ENCODE results near the gene SIGLEC11.

SIGLEC11 gene

DNA sequence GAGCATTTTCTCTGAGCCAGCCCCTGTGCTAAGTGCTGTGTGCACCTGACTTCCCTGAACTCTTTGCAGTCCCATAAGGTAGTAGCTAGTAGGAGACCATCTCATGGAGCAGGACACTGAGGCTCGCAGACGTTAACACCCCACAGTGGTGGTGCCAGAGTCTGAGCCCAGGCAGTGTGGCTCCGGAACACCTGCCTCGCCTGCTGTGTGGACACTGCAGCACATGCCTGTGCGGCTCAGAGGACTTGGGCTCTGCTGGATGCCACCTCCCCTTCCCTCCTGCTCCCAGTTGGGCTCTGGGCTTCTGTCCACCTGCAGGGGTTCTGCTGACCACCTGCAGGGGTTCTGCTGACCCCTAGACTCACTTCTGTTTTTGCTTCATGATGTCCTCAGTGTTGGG is 27.0 kb upstream of the SIGLEC11 start:
- TF ChIP-seq, protein P1, sequence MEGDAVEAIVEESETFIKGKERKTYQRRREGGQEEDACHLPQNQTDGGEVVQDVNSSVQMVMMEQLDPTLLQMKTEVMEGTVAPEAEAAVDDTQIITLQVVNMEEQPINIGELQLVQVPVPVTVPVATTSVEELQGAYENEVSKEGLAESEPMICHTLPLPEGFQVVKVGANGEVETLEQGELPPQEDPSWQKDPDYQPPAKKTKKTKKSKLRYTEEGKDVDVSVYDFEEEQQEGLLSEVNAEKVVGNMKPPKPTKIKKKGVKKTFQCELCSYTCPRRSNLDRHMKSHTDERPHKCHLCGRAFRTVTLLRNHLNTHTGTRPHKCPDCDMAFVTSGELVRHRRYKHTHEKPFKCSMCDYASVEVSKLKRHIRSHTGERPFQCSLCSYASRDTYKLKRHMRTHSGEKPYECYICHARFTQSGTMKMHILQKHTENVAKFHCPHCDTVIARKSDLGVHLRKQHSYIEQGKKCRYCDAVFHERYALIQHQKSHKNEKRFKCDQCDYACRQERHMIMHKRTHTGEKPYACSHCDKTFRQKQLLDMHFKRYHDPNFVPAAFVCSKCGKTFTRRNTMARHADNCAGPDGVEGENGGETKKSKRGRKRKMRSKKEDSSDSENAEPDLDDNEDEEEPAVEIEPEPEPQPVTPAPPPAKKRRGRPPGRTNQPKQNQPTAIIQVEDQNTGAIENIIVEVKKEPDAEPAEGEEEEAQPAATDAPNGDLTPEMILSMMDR (IDR thresholded peaks at IDR 0.05) = no peak

DNA sequence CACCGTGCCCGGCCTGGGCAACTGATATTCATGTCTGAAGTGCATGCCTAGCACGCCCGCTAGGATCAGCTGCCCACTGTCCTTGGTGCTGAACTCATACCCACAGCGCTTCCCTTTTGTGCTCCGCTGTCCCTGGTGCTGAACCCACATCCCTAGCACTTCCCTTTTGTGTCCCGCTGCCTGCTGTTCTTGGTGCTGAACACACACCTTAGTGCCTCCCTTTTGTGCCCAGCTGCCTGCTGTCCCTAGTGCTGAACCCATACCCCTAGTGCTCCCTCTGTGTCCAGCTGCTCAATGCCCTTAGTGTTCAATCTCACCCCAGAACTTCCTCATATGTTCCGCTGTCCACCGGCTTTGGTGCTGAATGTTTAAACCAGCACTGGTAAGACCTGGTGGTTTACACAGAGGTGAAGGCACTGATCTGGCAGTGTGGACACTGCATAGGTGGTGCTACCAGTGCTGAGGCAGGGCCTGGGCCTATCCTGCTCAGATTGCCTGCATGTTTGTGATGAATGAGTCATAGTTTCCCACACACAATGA is 26.3 kb upstream of the SIGLEC11 start:
- TF ChIP-seq, protein P1 (IDR thresholded peaks at IDR 0.05) = no peak

DNA sequence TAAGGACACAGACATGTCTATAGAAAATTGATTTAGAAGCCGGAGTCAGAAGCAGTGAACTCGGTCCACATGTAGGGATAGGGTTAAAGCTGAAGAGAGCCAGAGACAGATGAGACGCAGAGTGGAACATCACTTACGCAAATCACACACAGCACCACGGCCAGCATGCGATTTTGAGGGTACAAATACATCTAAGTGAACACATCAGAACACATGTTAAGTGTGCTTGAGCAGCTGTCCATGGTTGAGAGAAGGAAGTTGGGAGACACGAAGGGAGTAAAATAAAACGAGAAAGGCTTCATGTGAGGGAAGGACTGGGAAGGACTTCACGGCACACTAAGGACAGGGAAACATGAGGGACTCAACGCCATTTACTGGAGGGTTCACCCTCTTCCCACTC is 25.4 kb upstream of the SIGLEC11 start:
- TF ChIP-seq, protein P1 (IDR thresholded peaks at IDR 0.05) = no peak

DNA sequence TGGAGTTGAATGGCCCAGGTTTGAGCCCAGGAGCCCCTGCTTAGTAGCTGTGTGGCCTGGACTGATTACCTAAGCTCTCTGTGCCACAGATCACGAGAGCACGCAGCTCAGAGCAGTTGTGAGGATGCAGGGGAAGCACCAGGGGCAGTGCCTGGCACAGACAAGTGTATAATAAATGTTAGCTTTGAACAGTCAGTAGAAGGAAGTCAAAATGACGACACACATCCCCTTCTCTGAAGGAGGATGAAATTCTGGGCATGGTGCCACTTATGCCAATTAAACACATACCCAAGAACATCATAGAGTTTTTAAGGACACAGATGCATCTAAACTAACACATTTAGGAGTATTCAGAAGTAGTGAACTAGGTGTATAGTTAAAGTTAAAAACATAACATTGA is 24.9 kb upstream of the SIGLEC11 start:
- TF ChIP-seq, protein P1 (IDR thresholded peaks at IDR 0.05) = no peak

DNA sequence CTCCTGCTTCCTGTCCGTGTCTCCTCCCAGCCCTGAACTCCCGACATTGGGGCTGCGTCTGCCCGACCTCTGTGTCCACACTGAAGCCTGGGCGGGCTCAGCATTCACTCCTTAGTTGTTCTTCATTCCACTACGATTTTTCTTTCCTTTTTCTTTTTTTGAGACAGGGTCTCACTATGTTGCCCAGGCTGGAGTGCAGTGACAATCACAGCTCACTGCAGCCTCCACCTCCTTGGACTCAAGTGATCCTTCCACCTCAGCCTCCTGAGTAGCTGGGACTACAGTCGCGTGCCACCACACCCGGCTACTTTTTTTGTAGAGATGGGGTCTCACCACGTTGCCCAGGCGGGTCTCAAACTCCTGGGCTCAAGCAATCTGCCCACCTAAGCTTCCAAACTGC is 23.5 kb upstream of the SIGLEC11 start:
- TF ChIP-seq, protein P1 (IDR thresholded peaks at IDR 0.05) = no peak

DNA sequence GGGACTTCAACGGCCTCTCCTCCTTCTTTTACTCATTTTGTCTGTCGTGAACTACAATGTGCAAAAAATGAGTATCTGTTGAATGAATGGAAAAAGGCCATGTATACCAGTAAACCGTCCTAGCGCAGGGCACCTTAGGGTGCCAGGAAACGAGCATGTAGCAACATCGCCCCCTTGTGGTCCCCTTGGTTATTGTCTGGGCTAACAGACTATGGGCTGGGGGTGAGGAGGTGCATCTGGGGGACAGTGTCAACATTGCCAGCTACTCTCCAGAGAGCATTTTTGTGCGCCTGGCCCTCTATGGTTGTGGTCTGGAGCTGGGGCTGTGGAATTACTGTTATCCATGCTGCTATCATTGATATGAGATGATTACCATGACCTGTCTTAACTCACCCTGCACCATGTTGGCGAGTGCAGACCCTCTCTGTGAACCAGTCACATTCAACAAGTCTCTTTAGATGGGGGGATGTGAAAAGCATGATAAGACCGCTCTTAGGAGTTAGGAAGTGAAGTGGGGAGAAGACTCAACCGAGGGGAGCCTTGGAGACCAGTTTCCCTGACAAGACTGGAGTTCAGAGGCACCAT is 22.8 kb upstream of the SIGLEC11 start:
- TF ChIP-seq, protein P1 (IDR thresholded peaks at IDR 0.05) = peak; percentile 95

DNA sequence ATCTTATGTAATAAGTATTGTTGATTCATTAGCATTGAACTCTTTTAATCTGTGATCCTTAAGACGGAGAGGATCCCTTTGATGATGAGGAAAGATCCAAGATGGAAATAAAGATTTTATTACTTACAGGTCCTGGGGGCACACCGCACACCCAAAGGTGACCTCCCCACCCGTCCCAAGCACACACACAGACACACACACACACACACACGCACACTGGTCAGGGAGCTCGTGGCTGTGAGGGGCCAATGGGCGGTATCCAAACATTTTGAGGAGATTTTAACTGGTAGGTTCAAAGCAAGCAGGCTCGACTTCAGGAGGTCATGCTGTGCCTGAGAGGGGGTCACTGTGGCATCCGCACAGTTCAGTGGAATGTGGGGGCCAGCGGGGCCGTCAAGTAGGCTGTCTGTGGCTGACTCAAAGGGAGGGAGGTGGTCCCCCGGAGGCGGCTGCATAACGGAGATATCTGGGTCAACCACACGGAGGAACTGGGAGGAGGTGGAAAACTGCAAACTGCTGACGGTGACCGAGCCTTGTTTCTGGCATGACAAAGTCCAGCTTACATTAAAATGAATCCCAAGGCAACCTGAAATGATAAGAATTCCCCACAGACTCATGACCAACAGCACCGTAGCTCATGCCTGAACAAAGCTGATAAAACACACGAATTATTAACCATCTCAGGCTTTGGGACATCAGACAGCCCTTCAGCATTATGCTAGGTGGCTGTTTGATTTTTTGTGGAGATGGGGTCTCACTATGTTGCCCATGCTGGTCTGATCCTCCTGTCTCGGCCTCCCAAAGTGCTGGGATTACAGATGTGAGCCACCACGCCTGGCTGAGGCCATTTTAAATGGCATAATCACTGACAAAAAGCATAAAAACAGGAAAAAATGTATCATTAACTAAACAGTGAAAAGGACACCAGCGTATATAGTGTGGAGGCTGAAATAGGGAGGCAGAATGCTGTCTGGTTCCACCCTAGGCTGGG is 20.9 kb upstream of the SIGLEC11 start:
- TF ChIP-seq, protein P1 (IDR thresholded peaks at IDR 0.05) = no peak
